ACHN (cell line): ENCODE measurements around the gene SFN.

Experiments used
- DNase-seq: peaks from one replicate; pipeline ENCODE4 v3.0.0-alpha.2; 2015
- in situ Hi-C: cut with HindIII; loops from 2 replicates; pipeline ENCODE4 v1.10.0; 2017; ENCODE audit warnings: low sequenced_read_pairs, low pct_ligation_motif_present, low pct_unique_long_range_greater_than_20kb

The SFN gene

GRCh38 chr1:26897351-26897750 is 34.4 kb downstream of the SFN start:
- in situ Hi-C loops, result no loop called here
- DNase-seq, result no peak

- in situ Hi-C loops, result no loop called here
- DNase-seq, result peak; percentile 89
Measured at GRCh38 chr1:26900001-26900814, 37.3 kb downstream of the SFN start, which contains the start of gene GPATCH3. GPATCH3 (minus strand) TSS chr1:26900467; CDS start chr1:26900442, 25 bp downstream.

- no peak for DNase-seq
- in situ Hi-C loops, result no loop called here
Measured at GRCh38 chr1:26900815-26901511, 38.0 kb downstream of the SFN start.

- DNase-seq, result peak; percentile 94
- in situ Hi-C loops, result no loop called here
Measured at GRCh38 chr1:26907071-26907917, 44.3 kb downstream of the SFN start.

- in situ Hi-C loops, result no loop called here
- no peak for DNase-seq
Measured at GRCh38 chr1:26909951-26910342, 47.0 kb downstream of the SFN start.

- in situ Hi-C loops, result no loop called here
- no peak for DNase-seq
Measured at GRCh38 chr1:26910343-26911160, 47.6 kb downstream of the SFN start.

- DNase-seq, result no peak
- in situ Hi-C loops, result no loop called here
Measured at GRCh38 chr1:26911399-26912146, 48.6 kb downstream of the SFN start.

- DNase-seq, result no peak
Measured at GRCh38 chr1:26912147-26912490, 49.2 kb downstream of the SFN start.

GRCh38 chr1:26913389-26913753 is 50.4 kb downstream of the SFN start:
- DNase-seq, result no peak
- in situ Hi-C loops, result no loop called here

More at GRCh38 chr1:26912147-26912490, 49.2 kb downstream of the SFN start:
- in situ Hi-C loops, result no loop called here
